NCI-H2196 treated with DMSO at 0.1 percent for 48 hours (cell line): ENCODE measurements around the gene THG1L.
A peak's percentile ranks its signal among the peaks of the same experiment; 100 is the strongest.
"Not testable (repeated sequence)": the region's sequence is repeated elsewhere in the genome, so short reads cannot be mapped to it uniquely, and the experiment has no call there.

ENCODE experiments used
- DNase-seq: peaks from one replicate; lab custom pipeline; 2025; ENCODE audit not compliant: unreplicated experiment; lab: John Stamatoyannopoulos, UW

The THG1L gene

DNA sequence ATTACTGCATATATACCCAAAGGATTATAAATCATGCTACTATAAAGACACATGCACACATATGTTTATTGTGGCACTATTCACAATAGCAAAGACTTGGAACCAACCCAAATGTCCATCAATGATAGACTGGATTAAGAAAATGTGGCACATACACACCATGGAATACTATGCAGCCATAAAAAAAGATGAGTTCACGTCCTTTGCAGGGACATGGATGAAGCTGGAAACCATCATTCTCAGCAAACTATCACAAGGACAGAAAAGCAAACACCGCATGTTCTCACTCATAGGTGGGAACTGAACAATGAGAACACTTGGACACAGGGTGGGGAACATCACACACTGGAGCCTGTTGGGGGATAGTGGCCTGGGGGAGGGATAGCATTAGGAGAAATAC is 4.6 kb upstream of the THG1L start:
- DNase-seq: not testable (repeated sequence)

DNA sequence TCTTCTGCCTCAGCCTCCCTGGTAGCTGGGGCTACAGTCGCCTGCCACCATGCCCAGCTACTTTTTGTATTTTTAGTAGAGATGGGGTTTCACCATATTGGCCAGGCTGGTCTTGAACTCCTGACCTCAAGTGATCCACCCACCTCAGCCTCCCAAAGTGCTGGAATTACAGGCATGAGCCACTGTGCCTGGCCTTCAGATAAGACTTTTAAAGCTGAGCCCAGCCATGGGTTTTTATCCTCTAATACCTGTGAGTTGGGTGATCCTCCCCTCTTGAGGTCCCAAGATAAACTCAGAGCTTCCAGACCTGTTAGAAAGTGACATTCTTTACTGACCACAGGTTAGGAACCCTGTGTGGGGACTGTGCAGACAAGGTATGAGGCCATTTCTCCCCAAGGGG is 3.4 kb upstream of the THG1L start:
- DNase-seq: not testable (repeated sequence)

DNA sequence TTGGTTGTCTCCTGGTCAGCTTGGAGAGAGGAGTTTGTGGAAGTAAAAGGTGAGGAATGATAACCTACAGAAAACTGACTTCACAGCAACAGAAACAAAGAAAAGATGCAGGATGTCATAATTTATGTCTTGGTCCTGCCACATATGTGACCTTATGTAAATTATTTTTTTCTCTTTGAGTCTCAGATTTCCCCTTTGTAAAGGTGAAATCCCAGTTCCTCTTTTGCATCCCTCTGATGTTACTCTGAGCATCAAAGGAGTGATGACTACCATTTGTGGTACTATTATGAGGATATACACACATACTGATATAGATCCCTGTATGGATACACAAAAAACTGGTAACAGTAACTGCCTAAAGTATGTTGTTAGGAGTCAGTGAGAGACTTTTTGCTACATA is 1.4 kb upstream of the THG1L start:
- no peak for DNase-seq

DNA sequence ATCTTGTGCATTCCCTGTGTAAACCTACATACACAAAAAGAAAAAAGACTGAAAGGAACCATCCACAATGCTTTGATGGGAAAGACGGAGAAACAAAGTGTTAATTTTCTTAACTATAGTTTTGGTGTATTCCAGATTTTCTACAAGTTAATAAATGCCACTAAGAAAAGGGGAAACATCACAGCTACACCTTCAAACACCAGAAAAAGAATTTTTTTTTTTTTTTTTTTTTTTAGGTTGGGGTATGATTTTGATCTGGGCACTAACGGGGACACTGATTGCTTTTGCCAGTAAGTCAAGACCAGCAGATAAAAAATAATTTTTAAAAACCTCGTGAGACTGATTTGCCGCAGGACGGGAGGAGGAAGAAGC is 334 bp upstream of the THG1L start:
- no peak for DNase-seq

DNA sequence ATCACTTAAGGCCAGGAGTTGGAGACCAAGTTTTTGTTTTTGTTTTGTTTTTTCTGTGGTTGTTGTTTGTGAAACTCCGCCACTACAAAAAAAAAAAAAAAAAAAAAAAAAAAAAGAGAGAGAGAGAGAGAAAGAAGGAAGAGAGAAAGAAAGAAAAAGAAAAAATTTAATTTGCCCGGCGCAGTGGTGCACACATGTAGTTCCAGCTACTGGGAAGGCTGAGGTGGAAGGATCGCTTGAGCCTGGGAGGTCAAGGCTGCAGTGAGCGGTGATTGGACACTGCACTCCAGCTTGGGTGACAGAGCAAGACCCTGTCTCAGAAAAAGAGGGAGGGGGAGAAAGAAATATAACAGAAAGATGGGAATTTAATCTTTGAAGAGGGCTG is 902 bp downstream of the THG1L start:
- DNase-seq: no peak

DNA sequence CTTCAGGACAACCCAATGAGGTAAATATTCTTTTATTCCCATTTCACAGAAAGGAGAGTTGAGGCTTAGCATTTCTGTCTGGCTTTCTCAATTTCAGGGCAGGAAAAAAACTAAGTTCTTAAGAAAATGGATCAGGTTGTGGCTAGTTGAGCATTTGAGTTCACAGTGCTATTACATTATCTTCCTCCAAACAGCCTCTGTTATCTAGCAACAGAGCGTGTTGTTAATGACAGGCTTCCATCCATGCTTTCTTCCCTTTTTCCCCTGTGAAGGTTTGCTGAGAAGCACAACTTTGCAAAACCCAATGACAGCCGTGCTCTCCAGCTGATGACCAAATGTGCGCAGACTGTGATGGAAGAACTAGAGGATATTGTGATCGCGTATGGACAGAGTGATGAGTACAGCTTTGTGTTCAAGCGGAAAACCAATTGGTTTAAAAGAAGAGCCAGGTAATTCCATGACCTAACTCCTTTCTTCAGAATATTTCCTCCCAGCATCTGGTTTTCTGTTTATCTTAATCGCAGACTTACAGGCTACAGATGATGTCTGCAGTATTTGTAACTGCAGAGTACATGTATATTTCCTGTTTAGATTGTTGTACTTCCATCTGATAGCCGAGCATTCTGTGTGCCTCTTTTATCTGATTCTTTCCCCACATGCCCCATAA is 1.5 kb downstream of the THG1L start:
- DNase-seq: no peak

DNA sequence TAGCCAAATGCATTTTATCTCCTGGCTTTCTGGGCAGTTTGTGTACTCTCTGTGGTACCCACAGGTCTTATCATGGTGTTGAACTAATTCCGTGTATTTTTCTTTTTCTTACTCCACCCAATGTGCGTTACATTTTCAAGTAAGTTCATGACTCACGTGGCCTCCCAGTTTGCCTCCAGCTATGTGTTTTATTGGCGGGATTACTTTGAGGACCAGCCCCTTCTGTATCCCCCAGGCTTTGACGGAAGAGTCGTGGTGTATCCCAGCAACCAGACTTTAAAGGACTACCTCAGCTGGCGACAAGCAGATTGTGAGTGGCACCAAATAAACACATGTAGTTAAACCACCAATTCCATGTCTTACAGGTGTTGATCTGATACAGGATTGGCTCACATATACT is 3.2 kb downstream of the THG1L start:
- no peak for DNase-seq

DNA sequence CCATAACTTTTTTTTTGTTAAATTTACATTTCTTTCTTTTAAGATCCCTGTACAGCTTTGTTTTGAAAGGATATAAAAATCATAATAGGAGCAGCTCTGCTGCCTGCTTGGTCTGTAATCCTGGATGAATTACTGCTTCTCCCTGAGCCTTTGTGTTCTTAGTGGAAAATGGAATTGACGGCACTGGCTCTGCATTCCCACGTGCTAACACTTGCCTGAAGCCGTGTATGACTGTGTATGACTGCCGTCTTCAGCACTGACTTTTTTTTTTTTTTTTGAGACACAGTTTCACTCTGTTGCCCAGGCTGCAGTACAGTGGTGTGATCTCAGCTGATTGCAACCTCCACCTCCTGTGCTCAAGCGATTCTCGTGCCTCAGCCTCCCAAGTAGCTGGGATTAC is 4.8 kb downstream of the THG1L start:
- no peak for DNase-seq

DNA sequence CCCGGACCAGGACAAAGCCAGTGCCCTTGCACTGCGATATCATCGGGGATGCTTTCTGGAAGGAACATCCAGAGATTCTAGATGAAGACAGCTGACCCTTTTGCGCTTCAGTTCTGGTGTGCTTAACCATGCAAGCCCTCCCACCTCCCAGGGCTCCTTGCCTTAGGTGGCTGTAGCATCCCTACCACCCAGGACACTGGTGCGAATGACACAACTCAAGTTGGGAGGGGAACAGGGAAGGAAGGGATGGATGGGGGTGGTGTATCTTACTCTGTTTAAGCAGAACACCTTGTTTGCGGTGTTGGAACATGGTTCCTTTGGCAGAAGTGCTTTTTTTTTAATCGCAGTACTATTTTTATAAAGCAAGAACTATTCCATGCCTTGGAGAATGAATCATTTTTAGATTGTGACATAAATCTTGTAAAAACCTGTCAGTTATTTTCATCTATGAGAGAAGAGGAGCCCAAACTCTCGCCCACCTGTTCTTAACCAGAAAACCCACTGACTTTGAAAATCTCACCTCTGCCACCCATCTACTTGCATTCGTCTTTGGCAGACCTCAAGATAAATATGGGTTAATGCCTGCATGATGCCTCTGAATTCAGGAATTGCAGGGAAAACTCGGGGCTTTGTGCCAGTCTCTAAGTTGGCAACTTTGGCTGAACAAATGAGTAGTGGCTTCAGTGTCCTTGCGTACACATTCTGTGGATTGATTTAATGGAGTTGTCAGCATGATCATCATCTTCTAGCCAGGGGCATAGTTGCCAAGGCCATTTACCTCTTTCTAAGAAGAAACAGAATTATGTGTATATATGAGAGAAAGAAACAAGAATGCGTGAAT is 8.4 kb downstream of the THG1L start:
- no peak for DNase-seq

DNA sequence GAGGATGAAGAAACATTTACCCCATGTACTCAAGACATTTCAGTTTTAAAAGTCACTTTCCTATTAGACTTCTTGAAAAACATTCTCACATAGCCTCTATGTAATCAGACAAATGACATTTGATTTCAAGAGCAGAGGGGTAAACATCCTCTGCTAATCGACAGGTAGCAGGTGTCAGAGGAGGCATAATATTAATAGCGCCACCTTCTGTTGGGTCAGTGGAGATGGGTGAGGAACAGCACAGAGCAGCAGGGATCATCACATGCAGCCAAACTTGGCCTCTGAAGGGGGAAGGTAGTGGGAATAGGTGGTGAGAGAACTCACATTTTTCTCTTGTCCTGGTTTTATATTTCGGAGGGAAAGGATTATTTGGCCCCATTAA is 9.0 kb downstream of the THG1L start:
- no peak for DNase-seq

DNA sequence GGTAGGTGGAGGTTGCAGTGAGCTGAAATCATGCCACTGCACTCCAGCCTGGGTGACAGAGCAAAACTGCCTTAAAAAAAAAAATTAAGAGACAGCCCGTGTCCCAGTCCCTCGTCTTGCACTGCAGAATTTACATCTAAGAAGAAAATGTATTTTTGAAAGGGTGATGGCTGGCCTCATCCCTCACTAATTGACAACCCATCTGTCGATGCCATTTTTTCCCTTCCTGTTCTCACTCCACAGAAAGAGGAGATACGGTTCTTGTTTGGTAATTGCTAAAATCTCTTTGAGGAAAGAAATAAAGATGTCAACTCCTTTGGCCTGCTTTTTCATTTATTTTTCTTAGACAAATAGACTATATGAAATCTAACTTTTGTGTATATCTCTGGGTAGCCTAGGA is 9.9 kb downstream of the THG1L start:
- DNase-seq: no peak

DNA sequence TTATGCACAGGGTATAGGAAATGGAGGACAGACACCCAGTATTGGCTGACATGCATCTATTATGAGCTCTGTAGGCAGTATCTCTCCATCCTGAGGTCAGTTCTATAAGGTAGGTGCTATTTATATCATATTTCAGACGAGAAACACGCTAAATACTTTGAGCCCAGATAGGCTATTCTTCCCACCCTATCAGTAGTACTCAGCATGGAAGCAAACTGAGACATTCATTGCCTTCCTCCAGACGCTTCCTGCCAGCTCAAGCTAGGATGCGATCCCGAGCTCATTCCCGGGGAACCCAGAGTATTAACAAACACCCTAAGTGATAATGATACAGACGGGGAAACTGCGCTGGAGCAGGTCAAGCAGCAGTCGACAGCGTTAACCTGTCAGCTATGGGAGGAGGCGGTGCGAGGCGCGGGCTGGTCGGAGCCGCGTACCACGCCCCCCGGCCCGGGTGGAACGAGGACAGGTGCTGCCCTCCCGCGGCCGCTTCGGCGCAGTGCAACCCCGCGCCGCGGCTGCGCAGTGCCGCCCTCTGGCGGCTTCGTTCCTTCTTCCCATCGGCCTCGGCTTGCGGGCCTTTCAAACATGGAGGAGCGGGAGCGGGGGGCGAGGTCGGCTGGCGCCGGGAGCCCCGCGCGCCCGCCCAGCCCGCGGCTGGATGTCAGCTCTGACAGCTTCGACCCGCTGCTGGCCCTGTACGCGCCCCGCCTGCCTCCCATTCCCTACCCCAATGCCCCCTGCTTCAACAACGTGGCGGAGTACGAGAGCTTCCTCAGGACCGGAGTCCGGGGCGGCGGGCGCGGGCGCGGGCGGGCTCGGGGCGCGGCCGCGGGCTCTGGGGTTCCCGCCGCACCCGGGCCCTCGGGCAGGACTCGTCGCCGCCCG is 12.2 kb downstream of the THG1L start, which contains the start of gene LSM11:
TSS of gene LSM11 (plus strand) at position 550 of the 888 bp plus-strand sequence. CDS start at position 589, 39 bp downstream.
- DNase-seq: peak; percentile 76

DNA sequence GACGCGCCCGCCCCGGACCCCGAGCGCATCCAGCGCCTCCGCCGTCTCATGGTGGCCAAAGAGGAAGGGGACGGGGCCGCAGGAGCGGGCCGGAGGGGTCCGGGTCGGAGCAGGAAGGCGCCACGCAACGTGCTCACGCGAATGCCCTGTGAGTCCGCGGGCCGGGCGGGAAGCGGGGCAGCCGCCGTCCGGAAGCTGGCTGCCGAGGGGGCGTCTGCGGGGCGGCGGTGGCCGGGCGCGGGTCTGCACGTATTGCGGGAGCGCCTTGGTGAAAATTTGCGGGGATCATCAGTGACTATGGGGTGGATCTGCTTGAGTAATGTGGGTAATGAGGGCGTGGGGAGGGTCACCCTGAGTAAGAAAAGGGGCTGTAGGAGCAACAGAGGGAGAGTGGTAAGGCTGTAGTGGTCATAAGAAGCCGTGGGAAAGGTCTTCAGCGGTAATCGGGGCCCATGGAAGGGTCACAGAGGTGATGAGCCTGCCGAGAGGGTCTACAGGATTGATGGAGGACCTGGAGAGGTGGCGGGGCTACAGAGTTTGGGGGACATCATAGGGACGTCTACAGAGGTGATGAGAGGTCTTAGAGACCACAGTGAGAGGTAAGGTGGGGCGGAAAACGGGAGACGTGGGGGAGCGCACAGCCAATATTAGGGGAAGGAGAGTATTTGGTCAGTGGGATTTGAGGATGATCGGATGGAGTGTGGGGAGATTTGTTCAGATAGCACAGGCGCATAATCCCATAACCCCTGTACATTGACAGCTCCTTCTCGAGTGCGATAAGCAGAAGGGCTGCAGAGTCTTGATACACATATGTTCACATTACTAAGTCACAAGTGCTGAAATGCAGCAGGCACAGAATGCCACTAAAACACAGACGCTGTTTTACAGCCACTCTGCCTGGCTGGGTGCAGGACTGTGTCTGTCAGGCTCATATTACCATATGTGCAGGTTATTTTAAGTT is 13.1 kb downstream of the THG1L start:
- no peak for DNase-seq

DNA sequence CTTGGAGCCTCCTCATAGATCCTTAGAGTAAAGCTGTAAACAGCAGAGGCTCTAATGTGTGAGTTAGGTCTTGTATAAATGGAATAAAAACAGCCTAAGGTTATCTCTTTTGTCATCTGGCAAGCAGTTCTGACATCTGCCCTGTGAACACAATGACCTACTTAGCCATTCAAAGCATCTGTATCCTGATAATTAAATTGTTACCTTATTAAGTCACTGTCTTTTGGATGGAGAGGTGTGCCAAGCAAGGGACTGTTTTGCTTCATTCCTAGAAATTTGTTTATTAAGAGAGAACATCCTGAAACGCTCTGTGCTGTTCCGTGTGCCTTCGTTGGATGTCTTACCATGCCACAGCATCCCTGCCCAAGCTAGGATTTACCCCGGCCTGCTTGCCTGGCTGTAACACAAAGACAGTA is 13.8 kb downstream of the THG1L start:
- DNase-seq: no peak

DNA sequence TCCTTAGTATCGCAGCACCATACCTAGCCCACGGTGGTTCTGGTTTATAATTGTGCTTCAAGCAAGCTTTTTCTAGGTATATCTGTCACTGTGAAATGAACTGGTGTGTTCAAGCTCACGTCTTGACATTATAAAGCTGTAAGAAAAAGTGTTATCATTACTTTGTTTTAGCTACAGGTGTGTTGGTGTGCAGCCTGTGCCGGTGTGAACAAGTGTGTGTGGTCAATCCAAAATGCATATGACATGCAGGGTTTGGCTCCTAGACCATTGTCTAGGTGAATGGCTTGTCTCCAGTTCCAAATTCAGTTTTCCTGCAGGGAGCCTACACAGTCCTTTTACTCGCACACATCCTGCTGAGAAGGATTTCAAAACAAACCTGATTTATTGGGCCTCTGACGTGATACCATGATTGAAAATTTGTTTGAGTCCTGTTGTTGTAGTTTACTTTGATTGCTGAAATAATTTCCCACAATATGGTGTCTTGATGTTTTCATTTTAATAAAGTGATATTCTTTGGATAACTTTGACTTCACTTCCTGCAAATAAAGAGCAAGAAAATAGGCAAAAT is 16.0 kb downstream of the THG1L start:
- DNase-seq: no peak

DNA sequence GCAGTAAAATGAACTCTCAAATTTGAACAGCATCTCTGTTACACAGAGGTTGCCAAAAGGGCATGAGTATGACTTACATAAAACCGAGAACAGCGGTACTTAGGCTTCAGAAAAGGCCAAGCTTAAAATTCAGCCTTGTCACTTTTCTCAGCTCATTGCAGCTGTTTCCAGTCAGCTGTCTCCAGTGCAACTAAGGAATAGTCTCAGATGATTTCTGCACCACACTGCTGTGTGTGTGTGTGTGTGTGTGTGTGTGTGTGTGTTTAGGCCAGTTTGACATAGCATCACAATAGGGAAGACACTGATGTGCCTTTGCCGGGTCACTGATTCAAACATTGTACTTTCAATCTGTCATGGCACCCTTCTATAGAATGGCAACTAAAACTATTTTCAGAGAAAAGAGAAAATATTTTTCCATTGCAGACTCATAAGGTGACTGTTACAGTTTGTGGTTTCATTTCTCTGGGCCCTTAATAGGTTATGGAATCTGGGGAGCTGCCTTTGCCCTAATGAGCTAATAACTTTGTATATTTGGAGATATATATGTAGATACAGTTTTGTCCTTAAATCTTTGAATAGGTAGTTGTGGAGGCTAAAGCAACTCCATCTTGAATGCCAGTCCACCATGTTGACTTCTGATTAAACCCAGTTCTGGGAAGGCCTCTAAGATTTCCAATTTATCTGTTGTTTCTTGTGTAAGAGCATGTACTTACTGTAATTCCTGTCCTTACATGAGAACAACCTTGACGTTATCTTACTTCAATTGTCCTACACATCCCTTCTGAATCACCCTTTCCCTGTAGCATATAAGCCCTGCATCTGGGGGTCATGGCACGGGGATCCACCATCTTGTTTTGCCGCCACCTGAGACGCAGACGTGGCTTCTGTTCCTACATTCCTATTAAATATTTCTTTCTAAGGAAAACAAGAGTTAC is 16.8 kb downstream of the THG1L start:
- DNase-seq: no peak

DNA sequence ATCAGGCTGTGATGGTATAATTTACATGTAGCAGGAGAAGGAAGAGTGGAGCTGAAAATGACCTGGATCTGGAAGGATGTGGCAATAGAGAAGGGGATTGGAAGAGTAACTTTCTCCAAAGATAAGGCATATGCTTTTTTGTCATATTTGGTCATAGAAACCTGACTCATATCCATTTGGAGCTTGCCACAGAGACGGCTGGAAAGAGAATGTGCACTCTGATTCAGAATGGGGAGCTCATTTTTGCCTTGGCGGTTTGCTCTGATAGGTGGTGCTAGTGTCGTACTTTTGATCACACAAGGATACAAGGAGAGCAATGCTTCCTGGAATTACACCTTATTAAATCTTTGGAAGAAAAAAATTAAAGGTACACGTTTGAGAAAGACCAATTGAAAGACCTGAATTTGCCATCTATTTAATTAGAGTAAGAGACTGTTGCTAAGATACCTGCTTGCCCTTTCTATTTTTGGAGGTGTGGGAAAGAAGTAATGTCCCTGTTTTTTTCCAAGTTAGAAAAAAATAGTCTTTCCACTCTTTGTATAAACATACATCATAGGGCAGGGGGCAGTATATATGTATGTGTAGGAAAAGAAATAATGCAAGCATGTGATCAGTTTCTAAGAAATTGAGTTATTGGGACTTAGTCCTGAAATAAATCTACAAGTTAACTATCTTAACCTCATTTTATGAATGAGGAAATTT is 17.7 kb downstream of the THG1L start:
- DNase-seq: no peak

DNA sequence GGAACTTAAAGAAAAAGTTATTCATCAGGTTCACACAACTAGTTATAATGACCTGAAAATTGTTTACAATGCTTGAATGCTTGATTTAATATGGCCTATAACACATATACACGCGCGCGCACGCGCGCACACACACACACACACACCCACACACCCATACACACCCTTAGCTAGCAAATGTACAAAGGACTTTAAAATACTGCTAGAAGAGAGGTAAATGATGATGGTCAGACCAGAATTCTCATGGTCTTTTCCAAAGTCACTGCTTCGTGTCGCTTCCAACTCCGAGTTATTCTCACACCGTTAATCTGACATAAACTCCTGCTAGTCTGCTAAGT is 18.2 kb downstream of the THG1L start:
- DNase-seq: no peak

DNA sequence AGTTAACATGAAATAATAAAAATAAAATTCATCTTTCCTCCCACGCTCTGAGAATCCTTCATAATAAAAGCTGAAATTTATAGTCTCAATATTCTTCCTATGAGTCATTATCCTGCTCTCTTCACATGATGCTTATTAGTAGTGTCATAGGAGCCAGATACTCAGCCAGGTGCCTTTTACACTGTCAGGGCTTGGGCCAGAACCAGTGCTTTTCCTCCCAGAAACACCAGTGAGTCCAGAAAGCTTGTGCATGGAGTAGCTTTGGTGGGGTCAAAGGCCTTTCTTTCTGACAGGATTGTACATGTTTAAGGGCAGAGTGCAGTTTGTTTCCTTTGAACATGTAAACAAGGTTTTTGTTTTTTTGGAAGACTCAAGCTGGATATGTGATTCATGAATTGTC is 19.1 kb downstream of the THG1L start:
- DNase-seq: no peak
